ENCODE results near the gene STUB1. TPM values are rescaled to one million over a fixed set of nuclear protein-coding genes. Genes with fewer than 3 reads are reported as not detected.

Gene STUB1
- total and polyA plus RNA-seq, 2 donors (not counting 3 experiments of a cell fraction or from before 2014, with no cell fraction given): 107 to 147 TPM

- ChIA-PET POLR2A (no interaction called here), CTCF (interaction anchor here (1.0 to 1.9 kb wide), 2 partner anchors 10 to 58 kb away, joined by 3 to 5 read pairs; partner anchors contain the start of genes ANTKMT, CHTF18 and RPUSD1)
- no peak for FAIRE-seq
- Histone ChIP-seq H2AFZ (ENCODE audit: low read depth, low read length) (no peak overlapping the region), H3K4me3 (replicated peaks in 1 of 3; ENCODE audit: insufficient read depth in 1 of 3, low read depth in 1 of 3, low read length in 3 of 3) (no peak overlapping the region), H3K9me1 (replicated peaks; ENCODE audit: control insufficient read depth, extremely low read depth, insufficient read depth, low read length) (no peaks in the 10 kb centered on the region), H3K27ac (ENCODE audit: insufficient read depth, low read depth, low read length) (no peak overlapping the region), H3K79me2 (ENCODE audit: control insufficient read depth, insufficient read depth, low read length) (no peaks in the 10 kb centered on the region), H3K36me3 (ENCODE audit: control insufficient read depth in 2 of 2, extremely low read depth in 1 of 2, insufficient read depth in 2 of 2, low read length in 2 of 2) (peaks cover 4 to 19% of the 10 kb centered on the region in 2 experiments), H3K4me1 (ENCODE audit: control insufficient read depth, extremely low read depth, insufficient read depth, low read length) (peaks cover 13% of the 10 kb centered on the region), H3K9ac (replicated peaks; ENCODE audit: extremely low read depth, insufficient read depth, low read length) (no peak overlapping the region), H3K9me3 (replicated peaks; ENCODE audit: control insufficient read depth, insufficient read depth, low read length) (no peaks in the 10 kb centered on the region), H3K27me3 (ENCODE audit: control insufficient read depth in 2 of 2, insufficient read depth in 2 of 2, low read length in 2 of 2) (no peaks in the 10 kb centered on the region), H3K4me2 (ENCODE audit: insufficient read depth, low read length) (no peak overlapping the region), H4K20me1 (replicated peaks; ENCODE audit: control insufficient read depth, extremely low read depth, insufficient read depth, low read length) (no peaks in the 10 kb centered on the region)
- intact Hi-C loops (cut with micrococcal nuclease) (loop anchor here (2.0 kb wide), 1 partner anchor 15 kb away; the partner anchor contains the start of gene METRN), dilution Hi-C loops (cut with MboI; ENCODE audit: extremely low pct_ligation_motif_present, low sequenced_read_pairs) (no loop called here)
- BruUV-seq (replicated peaks): no TSS peak
- DNase-seq (ENCODE audit: low read depth, low spot score): no peak
- TF ChIP-seq CTCF (IDR thresholded peaks at IDR 0.05; ENCODE audit: extremely low read depth in 1 of 2, insufficient read depth in 1 of 2, low read depth in 1 of 2, low read length in 2 of 2) (no peak), MAX (IDR thresholded peaks at IDR 0.05; ENCODE audit: insufficient read depth, insufficient read length) (no peak), EZH2 (IDR thresholded peaks at IDR 0.05; ENCODE audit: borderline replicate concordance, low read depth, low read length, severe bottlenecking) (no peak), JUN (IDR thresholded peaks at IDR 0.05; ENCODE audit: borderline replicate concordance, insufficient read depth, insufficient read length, low read depth) (no peak), GATA2 (IDR thresholded peaks at IDR 0.05; ENCODE audit: insufficient read depth, insufficient read length, low read depth, low read length) (no peak)
Observed at GRCh38 chr16:729768-730665, 49.8 kb downstream of the STUB1 start.

Data from endothelial cell of umbilical vein (primary cell).